Stimulated activated CD8-positive, alpha-beta memory T cell treated with anti-CD3 and anti-CD28 coated beads, Interleukin-15, amount 100 ng/mL, for 48 hours (primary cell): ENCODE measurements around the gene ALG12.
A peak's percentile ranks its signal among the peaks of the same experiment; 100 is the strongest.

Source experiments
- DNase-seq, 2 donors: peaks; one replicate each; pipeline ENCODE4 v3.0.0-alpha.2; 2020; ENCODE audit warnings: low read depth in 2 of 2

The ALG12 gene

GRCh38 chr22:49929994-49930575 is 11.8 kb upstream of the ALG12 start:
- no peak for DNase-seq

GRCh38 chr22:49929211-49929979 is 11.2 kb upstream of the ALG12 start:
- DNase-seq, result peak; percentile 65 to 66

- DNase-seq, result no peak
Measured at GRCh38 chr22:49928555-49929210, 10.4 kb upstream of the ALG12 start.

GRCh38 chr22:49928185-49928495 is 9.9 kb upstream of the ALG12 start:
- no peak for DNase-seq

GRCh38 chr22:49927483-49928184 is 9.4 kb upstream of the ALG12 start:
- DNase-seq, result no peak

- no peak for DNase-seq
Measured at GRCh38 chr22:49926916-49927315, 8.7 kb upstream of the ALG12 start.

- DNase-seq, result peak in 1 of 2 donors; percentile 52
Measured at GRCh38 chr22:49925525-49926128, 7.4 kb upstream of the ALG12 start.

GRCh38 chr22:49924113-49924833 is 6.0 kb upstream of the ALG12 start:
- no peak for DNase-seq

GRCh38 chr22:49923445-49923844 is 5.2 kb upstream of the ALG12 start:
- no peak for DNase-seq

GRCh38 chr22:49922926-49923325 is 4.7 kb upstream of the ALG12 start:
- no peak for DNase-seq

GRCh38 chr22:49922484-49922883 is 4.2 kb upstream of the ALG12 start:
- DNase-seq, result no peak

- no peak for DNase-seq
Measured at GRCh38 chr22:49921508-49922278, 3.5 kb upstream of the ALG12 start.

- no peak for DNase-seq
Measured at GRCh38 chr22:49920859-49921258, 2.6 kb upstream of the ALG12 start.

GRCh38 chr22:49918911-49919881 is 958 bp upstream of the ALG12 start:
- no peak for DNase-seq

- DNase-seq, result no peak
Measured at GRCh38 chr22:49916831-49917230, 1.4 kb downstream of the ALG12 start.

- DNase-seq, result no peak
Measured at GRCh38 chr22:49915610-49916009, 2.6 kb downstream of the ALG12 start.

- no peak for DNase-seq
Measured at GRCh38 chr22:49914256-49914655, 4.0 kb downstream of the ALG12 start.

GRCh38 chr22:49913446-49913845 is 4.8 kb downstream of the ALG12 start:
- no peak for DNase-seq

GRCh38 chr22:49913026-49913425 is 5.2 kb downstream of the ALG12 start:
- DNase-seq, result no peak
